Thyroid gland (tissue), 4 donors: ENCODE measurements around the gene RALY. TPM values are rescaled to one million over a fixed set of nuclear protein-coding genes. Genes with fewer than 3 reads are reported as not detected.

Experiments
- DNase-seq, 2 donors: peaks; one replicate each; pipeline ENCODE4 v3.0.0-alpha.2; 2019
- H3K27ac ChIP-seq, 3 donors: fragments of 200-600 bp; sonication (generic); 1 replicate in 2 of 3; 2 replicates in 1 of 3; pipeline ENCODE4 v1.5.1; 2016 to 2019; ENCODE audit warnings: mild to moderate bottlenecking in 1 of 3, moderate library complexity in 1 of 3
- H3K27me3 ChIP-seq: fragments of 200-600 bp; sonication (generic); one replicate; pipeline ENCODE4 v1.5.1; 2019
- H3K36me3 ChIP-seq, 2 donors: fragments of 200-600 bp; sonication (generic); one replicate each; pipeline ENCODE4 v1.5.1; 2016 to 2019
- H3K4me1 ChIP-seq, 2 donors: fragments of 200-600 bp; sonication (generic); one replicate each; pipeline ENCODE4 v1.5.1; 2017 to 2019
- H3K4me3 ChIP-seq, 3 donors: fragments of 200-600 bp; sonication (generic); replicated peaks in 1 of 3; 1 replicate in 2 of 3; 2 replicates in 1 of 3; pipeline ENCODE4 v1.5.1; 2016; ENCODE audit warnings: mild to moderate bottlenecking in 1 of 3
- H3K9me3 ChIP-seq: fragments of 200-600 bp; sonication (generic); one replicate; pipeline ENCODE4 v1.5.1; 2017
- POLR2A ChIP-seq, 2 donors: fragments of 450-650 bp; IDR thresholded peaks; one replicate each; pipeline ENCODE4 v1.6.1; 2017; ENCODE audit warnings: antibody characterized with exemption in 2 of 2, mild to moderate bottlenecking in 2 of 2, moderate library complexity in 1 of 2
- WGBS, 2 donors: methylation state at CpG; one replicate each; pipeline ENCODE4 v1.1.5; 2017; 5-methylcytosine and 5-hydroxymethylcytosine counted together
- intact Hi-C: fragments of 100-400 bp; cut with DNase I; formaldehyde crosslinking; loops from one replicate; pipeline ENCODE4 v1.15.1; 2023
- total RNA-seq, 4 donors: library from RNA; depleted of rRNA; stranded (reverse); fragments of >200 nt; gene quantifications; one replicate each; pipeline ENCODE4 v1.2.3, GENCODE V29; 2016
- TF ChIP-seq, protein P1 (sequence below), 6 experiments: fragments of 200-600 bp in 3 of 6; fragments of 450-650 bp in 3 of 6; sonication (generic) in 3 of 6; IDR thresholded peaks; one replicate each; pipeline ENCODE4 v1.5.1; 2016 to 2019; ENCODE audit warnings: antibody characterized with exemption in 6 of 6, mild to moderate bottlenecking in 2 of 6, inconsistent platforms in 1 of 6, moderate library complexity in 1 of 6

The RALY gene
- total RNA-seq, 4 donors from 2014 or later: 124 to 208 (median 151) TPM

DNA sequence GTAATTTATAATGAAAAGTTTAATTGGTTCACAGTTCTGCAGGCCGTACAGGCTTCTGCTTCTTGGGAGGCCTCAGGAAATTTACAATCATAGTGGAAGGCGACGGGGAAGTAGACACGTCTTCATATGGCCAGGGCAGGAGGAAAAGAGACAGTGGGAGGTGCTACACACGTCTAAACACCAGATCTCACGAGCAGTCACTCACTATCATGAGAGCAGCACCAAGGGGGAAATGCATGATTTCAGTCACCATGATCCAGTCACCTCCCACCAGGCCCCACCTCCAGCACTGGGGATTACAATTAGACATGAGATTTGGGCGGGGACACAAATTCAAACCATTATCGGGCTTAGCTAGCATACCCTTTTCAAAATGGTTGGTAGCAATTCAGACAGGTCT, 77.1 kb downstream of the RALY start:
- TF ChIP-seq, protein P1, sequence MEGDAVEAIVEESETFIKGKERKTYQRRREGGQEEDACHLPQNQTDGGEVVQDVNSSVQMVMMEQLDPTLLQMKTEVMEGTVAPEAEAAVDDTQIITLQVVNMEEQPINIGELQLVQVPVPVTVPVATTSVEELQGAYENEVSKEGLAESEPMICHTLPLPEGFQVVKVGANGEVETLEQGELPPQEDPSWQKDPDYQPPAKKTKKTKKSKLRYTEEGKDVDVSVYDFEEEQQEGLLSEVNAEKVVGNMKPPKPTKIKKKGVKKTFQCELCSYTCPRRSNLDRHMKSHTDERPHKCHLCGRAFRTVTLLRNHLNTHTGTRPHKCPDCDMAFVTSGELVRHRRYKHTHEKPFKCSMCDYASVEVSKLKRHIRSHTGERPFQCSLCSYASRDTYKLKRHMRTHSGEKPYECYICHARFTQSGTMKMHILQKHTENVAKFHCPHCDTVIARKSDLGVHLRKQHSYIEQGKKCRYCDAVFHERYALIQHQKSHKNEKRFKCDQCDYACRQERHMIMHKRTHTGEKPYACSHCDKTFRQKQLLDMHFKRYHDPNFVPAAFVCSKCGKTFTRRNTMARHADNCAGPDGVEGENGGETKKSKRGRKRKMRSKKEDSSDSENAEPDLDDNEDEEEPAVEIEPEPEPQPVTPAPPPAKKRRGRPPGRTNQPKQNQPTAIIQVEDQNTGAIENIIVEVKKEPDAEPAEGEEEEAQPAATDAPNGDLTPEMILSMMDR (IDR thresholded peaks at IDR 0.05): no peak
- no peak for TF ChIP-seq POLR2A (IDR thresholded peaks at IDR 0.05)
- intact Hi-C loops: loop anchor here (2.0 to 5.0 kb wide), 3 partner anchors 74 to 208 kb away; no protein-coding TSS in a partner anchor

DNA sequence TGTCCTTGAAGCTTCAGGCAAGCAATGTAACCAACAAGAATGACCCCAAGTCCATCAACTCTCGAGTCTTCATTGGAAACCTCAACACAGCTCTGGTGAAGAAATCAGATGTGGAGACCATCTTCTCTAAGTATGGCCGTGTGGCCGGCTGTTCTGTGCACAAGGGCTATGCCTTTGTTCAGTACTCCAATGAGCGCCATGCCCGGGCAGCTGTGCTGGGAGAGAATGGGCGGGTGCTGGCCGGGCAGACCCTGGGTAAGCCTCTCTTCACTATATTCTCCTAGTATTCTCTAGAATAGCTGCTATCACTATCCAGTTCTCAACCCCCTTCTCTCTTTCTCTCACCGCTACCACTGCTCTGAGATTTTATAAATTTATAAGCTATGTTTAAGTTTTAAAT, 78.4 kb downstream of the RALY start:
- no peaks in the 10 kb centered on the region for H3K9me3 ChIP-seq
- no peak overlapping the region for H3K4me3 ChIP-seq
- H3K27ac ChIP-seq: no peak overlapping the region
- no peak for DNase-seq
- TF ChIP-seq POLR2A (IDR thresholded peaks at IDR 0.05): no peak
- TF ChIP-seq, protein P1 (IDR thresholded peaks at IDR 0.05): no peak
- intact Hi-C loops: loop anchor here (5.0 kb wide), 2 partner anchors 75 to 125 kb away; no protein-coding TSS in a partner anchor
- WGBS, 2 donors: 95 to 96% methylated on average over 8 of the region's 8 CpGs
- H3K4me1 ChIP-seq: peaks cover 11 to 12% of the 10 kb centered on the region in 2 donors
- H3K27me3 ChIP-seq: no peaks in the 10 kb centered on the region
- H3K36me3 ChIP-seq: peaks cover 8 to 10% of the 10 kb centered on the region in 2 donors

More for the DNA sequence above, 77.1 kb downstream of the RALY start:
- Histone ChIP-seq H3K4me3 (no peak overlapping the region), H3K9me3 (no peaks in the 10 kb centered on the region), H3K36me3 (peaks cover 3 to 6% of the 10 kb centered on the region in 2 donors), H3K27ac (no peak overlapping the region), H3K27me3 (no peaks in the 10 kb centered on the region), H3K4me1 (peaks cover 13 to 22% of the 10 kb centered on the region in 2 donors)
- no peak for DNase-seq
- WGBS, 2 donors: 88 to 93% methylated on average over 8 of the region's 8 CpGs

DNA sequence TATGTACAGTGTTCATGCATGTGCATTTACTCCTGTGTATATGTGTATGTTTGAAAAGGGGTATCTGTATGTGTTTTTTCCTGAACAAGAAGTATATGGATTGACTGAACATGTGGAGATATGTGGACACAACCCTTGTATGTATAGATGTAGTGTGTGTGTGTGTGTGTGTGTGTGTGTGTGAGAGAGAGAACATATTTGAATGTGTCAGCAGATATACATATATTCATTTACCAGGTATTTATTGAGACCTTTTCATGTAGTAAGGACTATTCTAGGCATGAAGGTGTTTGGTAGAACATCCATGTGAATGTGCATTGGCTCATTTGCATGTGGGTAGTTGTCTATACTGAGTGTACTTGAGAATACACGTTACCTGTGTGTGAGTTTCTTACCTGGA, 79.1 kb downstream of the RALY start:
- H3K4me3 ChIP-seq: no peak overlapping the region
- H3K36me3 ChIP-seq: peaks cover 11 to 14% of the 10 kb centered on the region in 2 donors
- H3K9me3 ChIP-seq: no peaks in the 10 kb centered on the region
- no peak for DNase-seq
- TF ChIP-seq, protein P1 (IDR thresholded peaks at IDR 0.05): no peak
- TF ChIP-seq POLR2A (IDR thresholded peaks at IDR 0.05): no peak
- WGBS, 2 donors: 90 to 97% methylated on average over 1 of the region's 1 CpG
- intact Hi-C loops: loop anchor here (5.0 kb wide), 2 partner anchors 75 to 125 kb away; no protein-coding TSS in a partner anchor
- no peaks in the 10 kb centered on the region for H3K27me3 ChIP-seq
- H3K27ac ChIP-seq: no peak overlapping the region
- peaks cover 11 to 12% of the 10 kb centered on the region in 2 donors for H3K4me1 ChIP-seq

DNA sequence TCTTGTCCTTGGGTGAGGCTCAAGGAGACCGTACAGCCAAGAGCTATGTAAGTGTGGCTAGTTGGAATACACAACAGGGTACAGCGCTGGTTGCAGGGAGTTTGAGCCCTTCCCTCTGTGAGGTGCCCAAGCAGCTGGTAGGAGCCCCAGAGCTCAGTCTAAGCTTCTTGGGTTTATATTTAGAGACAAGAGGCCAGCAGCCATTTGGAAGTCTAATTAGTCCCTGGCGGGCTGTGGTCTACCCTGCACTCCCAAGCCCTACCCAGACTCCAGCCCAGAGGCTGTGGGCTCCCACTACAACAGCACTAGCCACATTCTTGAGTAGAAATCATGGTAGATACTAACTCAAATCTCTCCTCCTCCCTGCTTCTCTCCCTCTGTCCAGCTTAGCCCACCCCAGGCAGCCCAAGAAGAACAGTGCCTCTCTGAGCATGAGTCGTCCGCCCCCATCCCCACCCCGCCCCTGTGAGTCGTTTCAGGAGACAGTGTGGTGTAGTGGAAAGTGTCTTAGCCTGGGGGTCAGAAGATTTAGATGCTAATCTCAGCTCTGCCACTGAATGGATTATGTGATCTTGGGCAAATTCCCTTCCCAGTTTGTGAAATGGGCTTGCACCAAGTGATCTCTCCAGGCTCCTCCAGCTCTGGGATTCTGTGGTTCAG, 80.5 kb downstream of the RALY start:
- no peak overlapping the region for H3K27ac ChIP-seq

More for the DNA sequence above, 80.5 kb downstream of the RALY start:
- H3K4me1 ChIP-seq: peaks cover 10% of the 10 kb centered on the region in 2 donors
- DNase-seq: no peak
- no peak for TF ChIP-seq POLR2A (IDR thresholded peaks at IDR 0.05)
- TF ChIP-seq, protein P1 (IDR thresholded peaks at IDR 0.05): no peak
- H3K9me3 ChIP-seq: no peaks in the 10 kb centered on the region
- intact Hi-C loops: loop anchor here (5.0 kb wide), 2 partner anchors 77 to 127 kb away; no protein-coding TSS in a partner anchor
- H3K4me3 ChIP-seq: no peak overlapping the region
- H3K27me3 ChIP-seq: no peaks in the 10 kb centered on the region
- H3K36me3 ChIP-seq: peaks cover 11 to 20% of the 10 kb centered on the region in 2 donors
- 84 to 86% methylated on average over 7 of the region's 7 CpGs for WGBS, 2 donors
